Subcutaneous abdominal adipose tissue (tissue), 5 donors: ENCODE measurements around the gene GGCT.
A peak's percentile ranks its signal among the peaks of the same experiment; 100 is the strongest.

Experiments
- H3K27ac ChIP-seq: one replicate; pipeline ENCODE4 v1.7.0; 2013; ENCODE audit warnings: low read depth, mild to moderate bottlenecking, inconsistent platforms, low read length, moderate library complexity
- H3K27me3 ChIP-seq, 5 donors: one replicate each; pipeline ENCODE4 v1.7.0; 2013; ENCODE audit warnings: low read length in 5 of 5, inconsistent platforms in 1 of 5; ENCODE audit not compliant: control insufficient read depth in 5 of 5, insufficient read depth in 4 of 5
- H3K36me3 ChIP-seq, 5 donors: one replicate each; pipeline ENCODE4 v1.7.0; 2013; ENCODE audit warnings: low read length in 5 of 5; ENCODE audit not compliant: control insufficient read depth in 5 of 5, insufficient read depth in 5 of 5
- H3K4me1 ChIP-seq, 5 donors: one replicate each; pipeline ENCODE4 v1.7.0; 2013; ENCODE audit warnings: low read length in 5 of 5, mild to moderate bottlenecking in 3 of 5, moderate library complexity in 1 of 5; ENCODE audit not compliant: control insufficient read depth in 5 of 5, insufficient read depth in 5 of 5
- H3K4me3 ChIP-seq, 5 donors: one replicate each; pipeline ENCODE4 v1.7.0; 2013; ENCODE audit warnings: low read length in 5 of 5, low read depth in 1 of 5
- H3K9ac ChIP-seq, 5 donors: one replicate each; pipeline ENCODE4 v1.7.0; 2013; ENCODE audit warnings: low read length in 5 of 5, mild to moderate bottlenecking in 4 of 5, moderate library complexity in 3 of 5
- H3K9me3 ChIP-seq, 5 donors: one replicate each; pipeline ENCODE4 v1.7.0; 2013; ENCODE audit warnings: low read length in 5 of 5; ENCODE audit not compliant: control insufficient read depth in 5 of 5
- donor health status: healthy.
- donor health status: healthy.
- donor health status: healthy.
- donor health status: healthy.
- donor health status: healthy.

Gene GGCT

GRCh38 chr7:30472784-30473775, 31.5 kb downstream of the GGCT start:
- Histone ChIP-seq H3K4me3 (no peak overlapping the region), H3K27ac (peak overlapping the region; percentile 96), H3K4me1 (peaks cover 53 to 98% (median 98%) of the 10 kb centered on the region in 5 donors), H3K27me3 (no peaks in the 10 kb centered on the region), H3K9ac (peak overlapping the region in 1 of 5 donors; percentile 49), H3K9me3 (no peaks in the 10 kb centered on the region), H3K36me3 (no peaks in the 10 kb centered on the region)

GRCh38 chr7:30472081-30472783, 32.4 kb downstream of the GGCT start:
- Histone ChIP-seq H3K36me3 (no peaks in the 10 kb centered on the region), H3K9ac (peak overlapping the region in 1 of 5 donors; percentile 50), H3K4me1 (peaks cover 50 to 95% (median 92%) of the 10 kb centered on the region in 5 donors), H3K4me3 (no peak overlapping the region), H3K27me3 (no peaks in the 10 kb centered on the region), H3K27ac (peak overlapping the region; percentile 96), H3K9me3 (no peaks in the 10 kb centered on the region)

- peaks cover 46 to 93% (median 90%) of the 10 kb centered on the region in 5 donors for H3K4me1 ChIP-seq
- peak overlapping the region; percentile 96 for H3K27ac ChIP-seq
- H3K27me3 ChIP-seq, result no peaks in the 10 kb centered on the region
- H3K9ac ChIP-seq, result peak overlapping the region in 3 of 5 donors; percentile 21 to 50 (median 23)
- H3K9me3 ChIP-seq, result no peaks in the 10 kb centered on the region
- H3K36me3 ChIP-seq, result no peaks in the 10 kb centered on the region
- H3K4me3 ChIP-seq, result peak overlapping the region in 3 of 5 donors; percentile 2 to 41 (median 15)
Measured at GRCh38 chr7:30471205-30471604, 33.4 kb downstream of the GGCT start.

- Histone ChIP-seq H3K4me3 (peak overlapping the region in 3 of 5 donors; percentile 2 to 41 (median 20)), H3K36me3 (no peaks in the 10 kb centered on the region), H3K9ac (peak overlapping the region in 4 of 5 donors; percentile 23 to 79 (median 52)), H3K9me3 (no peaks in the 10 kb centered on the region), H3K27ac (peak overlapping the region; percentile 96), H3K27me3 (no peaks in the 10 kb centered on the region), H3K4me1 (peaks cover 49 to 93% (median 92%) of the 10 kb centered on the region in 5 donors)
Measured at GRCh38 chr7:30470771-30471170, 33.9 kb downstream of the GGCT start.

GRCh38 chr7:30470163-30470770, 34.4 kb downstream of the GGCT start:
- Histone ChIP-seq H3K9me3 (no peaks in the 10 kb centered on the region), H3K4me1 (peaks cover 45 to 93% (median 91%) of the 10 kb centered on the region in 5 donors), H3K36me3 (no peaks in the 10 kb centered on the region), H3K27ac (peak overlapping the region; percentile 96), H3K9ac (peak overlapping the region; percentile 57 to 80 (median 62)), H3K27me3 (no peaks in the 10 kb centered on the region), H3K4me3 (peak overlapping the region in 4 of 5 donors; percentile 5 to 41 (median 26))

- Histone ChIP-seq H3K27ac (peak overlapping the region; percentile 96), H3K27me3 (no peaks in the 10 kb centered on the region), H3K4me3 (peak overlapping the region in 3 of 5 donors; percentile 7 to 45 (median 27)), H3K36me3 (no peaks in the 10 kb centered on the region), H3K4me1 (peaks cover 42 to 93% (median 92%) of the 10 kb centered on the region in 5 donors), H3K9ac (peak overlapping the region; percentile 57 to 80 (median 62)), H3K9me3 (no peaks in the 10 kb centered on the region)
Measured at GRCh38 chr7:30469303-30469702, 35.3 kb downstream of the GGCT start.

GRCh38 chr7:30468791-30469190, 35.8 kb downstream of the GGCT start:
- no peaks in the 10 kb centered on the region for H3K9me3 ChIP-seq
- H3K4me1 ChIP-seq, result peaks cover 41 to 95% (median 92%) of the 10 kb centered on the region in 5 donors
- H3K36me3 ChIP-seq, result no peaks in the 10 kb centered on the region
- peak overlapping the region in 4 of 5 donors; percentile 40 to 57 (median 52) for H3K9ac ChIP-seq
- H3K4me3 ChIP-seq, result peak overlapping the region in 3 of 5 donors; percentile 27 to 45 (median 44)
- H3K27ac ChIP-seq, result peak overlapping the region; percentile 96
- H3K27me3 ChIP-seq, result no peaks in the 10 kb centered on the region

GRCh38 chr7:30468041-30468440, 36.6 kb downstream of the GGCT start:
- no peaks in the 10 kb centered on the region for H3K36me3 ChIP-seq
- no peaks in the 10 kb centered on the region for H3K9me3 ChIP-seq
- H3K27me3 ChIP-seq, result no peaks in the 10 kb centered on the region
- no peak overlapping the region for H3K4me3 ChIP-seq
- H3K27ac ChIP-seq, result peak overlapping the region; percentile 96
- peak overlapping the region in 1 of 5 donors; percentile 55 for H3K9ac ChIP-seq
- peaks cover 41 to 93% (median 89%) of the 10 kb centered on the region in 5 donors for H3K4me1 ChIP-seq

- Histone ChIP-seq H3K27ac (peak overlapping the region; percentile 26), H3K27me3 (no peaks in the 10 kb centered on the region), H3K9ac (no peak overlapping the region), H3K4me1 (peaks cover 39 to 86% (median 82%) of the 10 kb centered on the region in 5 donors), H3K9me3 (no peaks in the 10 kb centered on the region), H3K36me3 (no peaks in the 10 kb centered on the region), H3K4me3 (no peak overlapping the region)
Measured at GRCh38 chr7:30467271-30467670, 37.4 kb downstream of the GGCT start.
